Embryonic facial prominence (tissue), 1 donor: ENCODE measurements around the gene TMEM132C.

ENCODE experiments used
- DNase-seq: peaks from one replicate; pipeline ENCODE4 v3.0.0-alpha.2; 2016; ENCODE audit errors: extremely low spot score

Gene TMEM132C

GRCh38 chr12:128607641-128608040 is 340.7 kb downstream of the TMEM132C start:
- DNase-seq, result no peak

GRCh38 chr12:128609861-128610260 is 342.9 kb downstream of the TMEM132C start:
- no peak for DNase-seq

GRCh38 chr12:128611736-128612135 is 344.8 kb downstream of the TMEM132C start:
- no peak for DNase-seq

- DNase-seq, result no peak
Observed at GRCh38 chr12:128612150-128612850, 345.3 kb downstream of the TMEM132C start.

- no peak for DNase-seq
Observed at GRCh38 chr12:128613837-128614590, 347.0 kb downstream of the TMEM132C start.

GRCh38 chr12:128617304-128617833 is 350.4 kb downstream of the TMEM132C start:
- no peak for DNase-seq

GRCh38 chr12:128619263-128619662 is 352.3 kb downstream of the TMEM132C start:
- no peak for DNase-seq

- DNase-seq, result no peak
Observed at GRCh38 chr12:128621304-128621703, 354.3 kb downstream of the TMEM132C start.

- DNase-seq, result no peak
Observed at GRCh38 chr12:128623748-128624147, 356.8 kb downstream of the TMEM132C start.

- DNase-seq, result no peak
Observed at GRCh38 chr12:128626808-128627320, 359.9 kb downstream of the TMEM132C start.

GRCh38 chr12:128627659-128628058 is 360.7 kb downstream of the TMEM132C start:
- DNase-seq, result no peak

GRCh38 chr12:128629979-128630378 is 363.0 kb downstream of the TMEM132C start:
- DNase-seq, result no peak

- DNase-seq, result no peak
Observed at GRCh38 chr12:128637642-128638606, 371.0 kb downstream of the TMEM132C start.

GRCh38 chr12:128639089-128639488 is 372.1 kb downstream of the TMEM132C start:
- DNase-seq, result no peak

GRCh38 chr12:128643155-128643554 is 376.2 kb downstream of the TMEM132C start:
- no peak for DNase-seq

- DNase-seq, result no peak
Observed at GRCh38 chr12:128644664-128645296, 377.8 kb downstream of the TMEM132C start.

GRCh38 chr12:128649902-128650301 is 382.9 kb downstream of the TMEM132C start:
- no peak for DNase-seq

GRCh38 chr12:128652136-128652751 is 385.3 kb downstream of the TMEM132C start:
- no peak for DNase-seq

- no peak for DNase-seq
Observed at GRCh38 chr12:128654468-128654867, 387.5 kb downstream of the TMEM132C start.

- DNase-seq, result no peak
Observed at GRCh38 chr12:128657378-128657777, 390.4 kb downstream of the TMEM132C start.
